ENCODE results near the gene EGFL7. TPM values are rescaled to one million over a fixed set of nuclear protein-coding genes. Genes with fewer than 3 reads are reported as not detected.

EGFL7 gene
- total and polyA plus RNA-seq, 2 of the 13 experiments (the other 11 are each of a cell fraction or from before 2014, with no cell fraction given), result 0.20 to 5.1 TPM

GRCh38 chr9:136714893-136715274 lies 52.2 kb downstream of the EGFL7 start:
- no peaks in the 10 kb centered on the region for H3K79me2 ChIP-seq (ENCODE audit: insufficient read depth, low read length)
- ChIA-PET CTCF (ENCODE audit: low intra/inter-chr PET ratio, low total read pairs) (no interaction called here), POLR2A (interaction anchor here (3.8 kb wide), 1 partner anchor 13 kb away, joined by 17 read pairs; no protein-coding TSS in a partner anchor)
- peaks cover 3 to 24% of the 10 kb centered on the region in 2 experiments; a peak in 3 of 5 replicates for H3K27me3 ChIP-seq (ENCODE audit: control insufficient read depth in 1 of 2, insufficient read depth in 2 of 2, low read length in 2 of 2)
- no peak for FAIRE-seq
- no peak overlapping the region for H3K4me3 ChIP-seq (replicated peaks in 1 of 3; ENCODE audit: insufficient read depth in 1 of 3, low read depth in 2 of 3, low read length in 3 of 3)
- H3K9ac ChIP-seq (ENCODE audit: insufficient read depth, low read depth, low read length), result no peak overlapping the region
- no peaks in the 10 kb centered on the region for H4K20me1 ChIP-seq (ENCODE audit: insufficient read depth, low read length)
- no peak for DNase-seq (ENCODE audit: low spot score)
- no peaks in the 10 kb centered on the region for H3K9me3 ChIP-seq (ENCODE audit: low read length)
- 20% methylated on average over 2 of the region's 8 CpGs for WGBS (ENCODE audit: low lambda C conversion rate)
- ATAC-seq, result no peak
- intact Hi-C loops (cut with micrococcal nuclease; ENCODE audit: unreplicated experiment), result no loop called here
- in situ Hi-C loops (cut with HindIII; ENCODE audit: extremely low pct_ligation_motif_present, low pct_unique_long_range_greater_than_20kb), result no loop called here
- TF ChIP-seq NFE2L1 (CRISPR knock-in tag; IDR thresholded peaks at IDR 0.05; ENCODE audit: borderline replicate concordance) (no peak), MAZ (IDR thresholded peaks at IDR 0.05; ENCODE audit: borderline replicate concordance, low read depth, low read length) (no peak), MAZ (CRISPR knock-in tag; IDR thresholded peaks at IDR 0.05; ENCODE audit: low read depth) (no peak), TAF1 (CRISPR knock-in tag; IDR thresholded peaks at IDR 0.05) (no peak), ZNF275 (CRISPR knock-in tag; IDR thresholded peaks at IDR 0.05; ENCODE audit: borderline replicate concordance) (no peak), CSRNP1 (CRISPR knock-in tag; IDR thresholded peaks at IDR 0.05) (no peak), ZNF678 (CRISPR knock-in tag; IDR thresholded peaks at IDR 0.05) (no peak), PRDM4 (CRISPR knock-in tag; IDR thresholded peaks at IDR 0.05; ENCODE audit: borderline replicate concordance) (no peak), ZNF264 (CRISPR knock-in tag; IDR thresholded peaks at IDR 0.05) (no peak), ZNF737 (CRISPR knock-in tag; IDR thresholded peaks at IDR 0.05; ENCODE audit: borderline replicate concordance) (no peak), ZBED4 (CRISPR knock-in tag; IDR thresholded peaks at IDR 0.05; ENCODE audit: borderline replicate concordance) (no peak), KAT7 (CRISPR knock-in tag; IDR thresholded peaks at IDR 0.05; ENCODE audit: borderline replicate concordance) (no peak)
- H3K4me2 ChIP-seq (ENCODE audit: low read depth, low read length), result no peak overlapping the region
- H3K36me3 ChIP-seq (replicated peaks in 1 of 2; ENCODE audit: control insufficient read depth in 1 of 2, insufficient read depth in 2 of 2, low read length in 2 of 2), result no peaks in the 10 kb centered on the region
- no TSS peak for BruUV-seq (replicated peaks)
- no peak overlapping the region for H3K27ac ChIP-seq (ENCODE audit: extremely low read length, insufficient read depth, low read length)
- H3K4me1 ChIP-seq (ENCODE audit: insufficient read depth, low read length), result peaks cover 20% of the 10 kb centered on the region
- H2AFZ ChIP-seq (ENCODE audit: low read length), result no peak overlapping the region

Data from HepG2 (cell line).